ENCODE measurements around the gene CECR2. TPM values are rescaled to one million over a fixed set of nuclear protein-coding genes. Genes with fewer than 3 reads are reported as not detected.

The CECR2 gene
- polyA plus RNA-seq, 1 of the 3 experiments (the other 2 are of a cell fraction) = not detected

- no peak for TF ChIP-seq MAX (IDR thresholded peaks at IDR 0.05; ENCODE audit: low read depth)
Measured at GRCh38 chr22:17436981-17437412, 67.7 kb downstream of the CECR2 start (continued).

GRCh38 chr22:17438026-17438425, 68.8 kb downstream of the CECR2 start:
- H3K9me3 ChIP-seq = no peaks in the 10 kb centered on the region
- H3K9me2 ChIP-seq = no peaks in the 10 kb centered on the region
- H3K27ac ChIP-seq (ENCODE audit: low read depth in 2 of 2, low read length in 1 of 2) = no peak overlapping the region
- 12% methylated on average over 2 of the region's 2 CpGs for whole genome bisulfite sequencing (ENCODE audit: low lambda C conversion rate)
- no peak for DNase-seq
- H3K36me3 ChIP-seq (replicated peaks in 1 of 2; ENCODE audit: control insufficient read depth in 1 of 2, insufficient read depth in 2 of 2, low read length in 1 of 2) = no peaks in the 10 kb centered on the region
- CTCF ChIA-PET = interaction anchor here (1.4 kb wide), 1 partner anchor 267 kb away, joined by 3 read pairs; no protein-coding TSS in a partner anchor
- peaks cover 24% of the 10 kb centered on the region for H3K27me3 ChIP-seq (ENCODE audit: insufficient read depth)
- POLR2A ChIA-PET = no interaction called here
- H3K4me1 ChIP-seq (ENCODE audit: control insufficient read depth in 1 of 2, insufficient read depth in 2 of 2, low read depth in 1 of 2, low read length in 1 of 2) = no peaks in the 10 kb centered on the region
- H3K4me3 ChIP-seq (ENCODE audit: low read depth in 2 of 2, low read length in 1 of 2) = no peak overlapping the region
- TF ChIP-seq ELF1 (IDR thresholded peaks at IDR 0.05) (no peak), TCF12 (IDR thresholded peaks at IDR 0.05) (no peak), POLR2AphosphoS5 (IDR thresholded peaks at IDR 0.05; ENCODE audit: low read depth, low read length) (no peak), REST (IDR thresholded peaks at IDR 0.05; ENCODE audit: low read depth, low read length) (no peak), CHD2 (IDR thresholded peaks at IDR 0.05; ENCODE audit: low read length, partially characterized antibody) (no peak), TAF1 (IDR thresholded peaks at IDR 0.05; ENCODE audit: borderline replicate concordance, low read depth, low read length) (no peak), NRF1 (IDR thresholded peaks at IDR 0.05; ENCODE audit: low read depth, low read length) (no peak)
- no peak overlapping the region for H3K9ac ChIP-seq
- H3F3A ChIP-seq (replicated peaks; ENCODE audit: insufficient read depth) = peaks cover 4% of the 10 kb centered on the region
- H3K4me2 ChIP-seq = no peak overlapping the region
- no peak overlapping the region for H2AFZ ChIP-seq (ENCODE audit: low read depth)
- H3K79me2 ChIP-seq (ENCODE audit: insufficient read depth) = no peaks in the 10 kb centered on the region
- no peaks in the 10 kb centered on the region for H4K20me1 ChIP-seq (ENCODE audit: insufficient read depth)

- Histone ChIP-seq H3K27me3 (ENCODE audit: insufficient read depth) (peaks cover 24% of the 10 kb centered on the region), H3K79me2 (ENCODE audit: insufficient read depth) (no peaks in the 10 kb centered on the region), H3K9me2 (no peaks in the 10 kb centered on the region), H3K36me3 (replicated peaks in 1 of 2; ENCODE audit: control insufficient read depth in 1 of 2, insufficient read depth in 2 of 2, low read length in 1 of 2) (no peaks in the 10 kb centered on the region), H3K4me1 (ENCODE audit: control insufficient read depth in 1 of 2, insufficient read depth in 2 of 2, low read depth in 1 of 2, low read length in 1 of 2) (no peaks in the 10 kb centered on the region), H3K9me3 (no peaks in the 10 kb centered on the region), H3K9ac (no peak overlapping the region), H3K27ac (ENCODE audit: low read depth in 2 of 2, low read length in 1 of 2) (no peak overlapping the region), H3F3A (replicated peaks; ENCODE audit: insufficient read depth) (peaks cover 7% of the 10 kb centered on the region), H4K20me1 (ENCODE audit: insufficient read depth) (no peaks in the 10 kb centered on the region), H3K4me3 (ENCODE audit: low read depth in 2 of 2, low read length in 1 of 2) (no peak overlapping the region), H3K4me2 (no peak overlapping the region), H2AFZ (ENCODE audit: low read depth) (no peak overlapping the region)
- 18% methylated on average over 5 of the region's 5 CpGs for WGBS (ENCODE audit: low lambda C conversion rate)
- ChIA-PET POLR2A (no interaction called here), CTCF (no interaction called here)
- DNase-seq = no peak
- TF ChIP-seq FOXJ3 (CRISPR knock-in tag; IDR thresholded peaks at IDR 0.05) (no peak), GATA2 (CRISPR knock-in tag; IDR thresholded peaks at IDR 0.05) (no peak), REST (IDR thresholded peaks at IDR 0.05; ENCODE audit: low read depth, low read length) (no peak), MXI1 (IDR thresholded peaks at IDR 0.05; ENCODE audit: low read depth, low read length) (no peak), EP300 (IDR thresholded peaks at IDR 0.05; ENCODE audit: borderline replicate concordance in 1 of 2, low read depth in 1 of 2, low read length in 1 of 2) (no peak), USF2 (IDR thresholded peaks at IDR 0.05; ENCODE audit: borderline replicate concordance, low read depth, low read length) (no peak), NFIC (IDR thresholded peaks at IDR 0.05; ENCODE audit: borderline replicate concordance) (no peak), FOSL2 (IDR thresholded peaks at IDR 0.05; ENCODE audit: borderline replicate concordance, low read depth) (no peak), EZH2phosphoT487 (IDR thresholded peaks at IDR 0.05; ENCODE audit: borderline replicate concordance, low read depth) (no peak), MAX (IDR thresholded peaks at IDR 0.05; ENCODE audit: low read depth) (no peak), CHD2 (IDR thresholded peaks at IDR 0.05; ENCODE audit: low read length, partially characterized antibody) (no peak)
Measured at GRCh38 chr22:17441326-17441725, 72.1 kb downstream of the CECR2 start.
